RWPE1 (cell line): ENCODE measurements around the gene SLC4A8.

Source experiments
- CTCF ChIA-PET: fragments of 350-600 bp; sonication (Branson Sonifier 250); formaldehyde crosslinking; extraction: SDS; loops from one replicate; lab custom pipeline; 2021; lab: Yijun Ruan, JAX
- POLR2A ChIA-PET: fragments of 400-600 bp; formaldehyde crosslinking; extraction: SDS; loops from one replicate; lab custom pipeline; 2020; ENCODE audit warnings: antibody characterized with exemption; ENCODE audit not compliant: low non-redundant PET; lab: Yijun Ruan, JAX
- DNase-seq: peaks from one replicate; pipeline ENCODE4 v3.0.0; 2012; ENCODE audit warnings: low spot score
- H3K27ac ChIP-seq: fragments of 450-650 bp; 2 replicates; pipeline ENCODE4 v1.5.1; 2017
- TF ChIP-seq, protein P1 (sequence below): fragments of 450-650 bp; conservative IDR thresholded peaks from 2 replicates; pipeline ENCODE4 v1.5.1; 2017; ENCODE audit warnings: low read depth, mild to moderate bottlenecking

Gene SLC4A8

DNA sequence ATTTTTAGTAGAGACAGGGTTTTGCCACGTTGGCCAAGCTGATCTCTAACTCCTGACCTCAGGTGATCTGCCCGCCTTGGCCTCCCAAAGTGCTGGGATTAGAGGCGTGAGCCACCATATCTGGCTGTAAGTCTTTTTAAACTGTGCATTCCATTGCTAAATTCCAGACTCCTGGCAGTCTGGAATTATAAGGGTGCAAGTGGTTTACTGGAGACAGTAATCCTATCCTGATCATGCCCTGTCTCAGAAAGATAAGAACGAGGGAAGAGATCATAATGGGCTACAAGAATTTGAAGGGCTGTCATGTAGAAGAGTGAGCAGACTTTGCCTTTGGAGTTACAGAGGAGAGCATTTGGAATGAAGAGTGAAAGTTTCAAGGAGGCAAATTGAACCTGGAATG, 6.8 kb upstream of the SLC4A8 start:
- ChIA-PET POLR2A (no interaction called here), CTCF (no interaction called here)
- no peak for DNase-seq
- TF ChIP-seq, protein P1, sequence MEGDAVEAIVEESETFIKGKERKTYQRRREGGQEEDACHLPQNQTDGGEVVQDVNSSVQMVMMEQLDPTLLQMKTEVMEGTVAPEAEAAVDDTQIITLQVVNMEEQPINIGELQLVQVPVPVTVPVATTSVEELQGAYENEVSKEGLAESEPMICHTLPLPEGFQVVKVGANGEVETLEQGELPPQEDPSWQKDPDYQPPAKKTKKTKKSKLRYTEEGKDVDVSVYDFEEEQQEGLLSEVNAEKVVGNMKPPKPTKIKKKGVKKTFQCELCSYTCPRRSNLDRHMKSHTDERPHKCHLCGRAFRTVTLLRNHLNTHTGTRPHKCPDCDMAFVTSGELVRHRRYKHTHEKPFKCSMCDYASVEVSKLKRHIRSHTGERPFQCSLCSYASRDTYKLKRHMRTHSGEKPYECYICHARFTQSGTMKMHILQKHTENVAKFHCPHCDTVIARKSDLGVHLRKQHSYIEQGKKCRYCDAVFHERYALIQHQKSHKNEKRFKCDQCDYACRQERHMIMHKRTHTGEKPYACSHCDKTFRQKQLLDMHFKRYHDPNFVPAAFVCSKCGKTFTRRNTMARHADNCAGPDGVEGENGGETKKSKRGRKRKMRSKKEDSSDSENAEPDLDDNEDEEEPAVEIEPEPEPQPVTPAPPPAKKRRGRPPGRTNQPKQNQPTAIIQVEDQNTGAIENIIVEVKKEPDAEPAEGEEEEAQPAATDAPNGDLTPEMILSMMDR: no peak
- no peak overlapping the region for H3K27ac ChIP-seq

DNA sequence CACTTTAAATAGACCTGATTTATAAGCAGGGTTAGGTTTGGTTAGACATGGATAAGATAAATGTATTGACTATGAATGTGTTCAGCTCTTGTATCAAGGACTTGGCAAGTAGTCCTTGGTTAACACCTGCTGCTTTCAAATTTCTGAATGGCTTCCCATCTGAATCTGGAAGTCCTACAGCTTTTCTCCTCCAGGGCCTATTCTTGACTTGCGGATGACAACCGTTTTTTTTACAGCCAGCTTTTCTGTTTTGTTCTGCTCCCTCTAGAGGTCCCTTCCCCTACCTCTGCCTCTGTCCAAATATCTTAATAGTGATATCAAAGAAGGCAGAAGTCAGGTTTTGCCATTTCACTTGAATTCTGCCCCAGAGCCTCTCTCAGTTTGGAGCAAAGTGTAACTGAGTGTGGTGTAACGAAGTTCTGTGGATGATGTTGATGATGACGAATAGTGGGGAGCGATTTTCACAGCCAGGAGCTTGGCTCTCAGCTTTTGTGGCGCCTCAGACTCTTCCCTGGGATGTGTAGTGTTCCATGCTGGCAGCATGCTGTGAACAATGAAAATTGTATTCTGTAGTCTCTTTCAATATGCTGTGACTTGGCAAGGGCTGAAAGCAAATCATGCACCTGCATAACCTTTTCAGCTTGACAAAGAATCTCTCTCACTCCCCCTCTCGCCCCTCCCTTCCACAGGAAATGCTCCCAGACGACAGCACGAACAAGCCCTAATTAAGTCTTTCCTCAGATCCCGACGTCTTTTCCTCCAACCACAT, 5.0 kb upstream of the SLC4A8 start:
- ChIA-PET POLR2A (no interaction called here), CTCF (interaction anchor here (0.6 to 4.0 kb wide), 3 partner anchors 113 to 606 kb away, joined by 3 to 27 read pairs (median 4); no protein-coding TSS in a partner anchor)
- DNase-seq: no peak
- TF ChIP-seq, protein P1: no peak
- H3K27ac ChIP-seq: no peak overlapping the region

DNA sequence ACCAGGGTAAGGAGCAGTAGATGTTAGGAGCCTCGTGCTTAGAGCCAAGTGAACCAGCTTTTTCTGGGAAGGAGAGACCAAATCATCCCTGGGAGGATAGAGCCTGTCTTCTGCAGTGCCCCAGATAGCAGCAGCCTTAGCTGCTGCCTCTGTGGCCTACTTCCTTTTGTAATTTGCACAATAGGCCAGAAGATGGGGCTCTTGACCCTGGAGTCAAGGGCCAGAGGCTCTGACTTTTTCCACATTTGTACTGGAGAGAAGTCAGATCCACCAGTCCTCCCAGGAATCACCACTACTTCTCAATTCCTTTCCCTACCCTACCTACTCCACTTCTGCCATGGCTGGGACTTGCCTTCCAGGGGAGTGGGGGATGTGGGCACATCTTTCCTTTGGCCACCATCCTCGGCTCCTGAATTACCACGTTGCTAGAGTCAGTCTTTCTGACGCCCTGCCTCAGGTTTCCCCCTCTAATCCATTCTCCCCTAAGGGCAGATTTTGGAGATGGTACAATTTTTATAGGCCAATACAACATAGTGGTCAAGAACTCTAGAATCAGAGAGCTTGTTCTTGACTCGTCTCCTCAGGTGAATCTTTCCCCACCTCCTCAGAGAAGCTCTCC, 3.3 kb upstream of the SLC4A8 start:
- no peak overlapping the region for H3K27ac ChIP-seq
- DNase-seq: peak; percentile 59
- ChIA-PET CTCF (interaction anchor here (0.5 to 4.0 kb wide), 18 partner anchors 10 to 409 kb away, joined by 3 to 27 read pairs (median 3); a partner anchor contains a TSS), POLR2A (no interaction called here)
- TF ChIP-seq, protein P1: peak; percentile 43

DNA sequence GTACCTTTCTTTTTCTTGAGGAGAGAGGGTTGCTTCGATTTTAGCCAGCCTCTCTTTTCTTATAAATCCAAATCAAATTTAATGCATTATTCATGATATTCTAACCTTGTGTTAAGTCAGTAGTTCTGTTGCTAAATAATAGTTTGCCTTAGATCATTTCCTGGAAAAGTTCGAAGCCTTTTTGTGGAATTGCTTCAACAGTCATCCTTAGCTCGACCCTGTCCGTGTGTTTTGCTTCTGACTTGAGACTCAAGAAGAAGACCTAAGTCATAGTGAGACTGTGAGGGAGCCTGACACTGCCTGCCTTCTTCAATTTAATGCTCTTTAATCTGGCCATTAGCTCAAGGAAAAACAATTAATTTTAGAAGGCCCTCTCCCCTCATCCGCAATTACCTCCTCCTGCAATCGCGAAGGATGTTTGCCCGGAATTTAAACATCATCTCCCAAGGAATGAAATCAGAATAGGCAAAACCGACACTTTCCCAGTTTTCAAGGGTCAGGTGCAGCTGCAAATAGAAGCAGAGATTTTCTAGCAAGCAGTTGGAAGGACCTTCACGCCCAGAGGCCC, 453 bp upstream of the SLC4A8 start:
- POLR2A ChIA-PET: no interaction called here
- H3K27ac ChIP-seq: no peak overlapping the region
- CTCF ChIA-PET: interaction anchor here (0.5 to 2.8 kb wide), 4 partner anchors 12 to 399 kb away, joined by 3 to 9 read pairs (median 4); no protein-coding TSS in a partner anchor
- no peak for DNase-seq
- TF ChIP-seq, protein P1: no peak

DNA sequence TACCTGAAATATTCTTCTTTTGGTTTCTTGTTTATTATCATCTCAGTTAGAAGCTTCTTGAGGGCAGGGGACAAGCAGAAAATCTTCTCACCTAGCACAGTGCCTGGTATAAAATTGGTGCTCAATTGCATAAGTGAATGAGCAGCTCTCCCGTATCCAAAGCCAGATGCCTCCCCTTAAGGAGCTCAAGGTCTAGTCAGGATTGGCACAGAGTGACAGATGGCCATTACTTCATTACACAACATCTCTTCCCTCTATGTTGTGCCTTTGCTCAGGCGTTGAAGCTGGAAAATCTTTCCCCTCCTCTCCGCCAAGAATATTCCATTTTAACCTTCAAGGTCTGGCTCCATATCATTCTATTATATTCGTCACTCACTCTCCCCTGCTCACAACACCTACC, 3.6 kb downstream of the SLC4A8 start:
- no peak overlapping the region for H3K27ac ChIP-seq
- TF ChIP-seq, protein P1: no peak
- ChIA-PET CTCF (interaction anchor here (0.7 to 1.0 kb wide), 2 partner anchors 104 to 176 kb away, joined by 3 to 4 read pairs; no protein-coding TSS in a partner anchor), POLR2A (no interaction called here)
- no peak for DNase-seq

DNA sequence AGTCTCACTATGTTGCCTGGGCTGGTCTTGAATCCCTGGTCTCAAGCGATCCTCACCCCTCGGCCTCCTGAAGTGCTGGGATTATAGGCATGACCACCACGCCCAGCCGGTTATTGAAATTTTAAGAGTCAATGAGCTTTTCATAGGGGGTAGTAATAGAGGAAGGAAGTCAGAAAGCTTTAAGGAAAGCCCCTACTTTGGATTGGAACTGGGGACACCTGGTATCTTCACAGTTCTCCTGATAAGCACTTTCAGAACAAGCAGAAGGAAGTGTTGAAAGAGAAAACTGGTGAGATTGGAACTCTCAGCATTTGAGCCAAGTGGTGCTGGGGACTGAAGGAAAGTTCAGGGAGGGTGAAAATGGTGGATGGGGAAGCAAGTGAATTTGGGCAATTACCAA, 5.1 kb downstream of the SLC4A8 start:
- POLR2A ChIA-PET: no interaction called here
- CTCF ChIA-PET: interaction anchor here (1.1 kb wide), 1 partner anchor 103 kb away, joined by 3 read pairs; no protein-coding TSS in a partner anchor
- no peak overlapping the region for H3K27ac ChIP-seq
- TF ChIP-seq, protein P1: no peak
- DNase-seq: no peak
